DOHH2 (cell line): ENCODE data around the gene MYL12A.

Experiments used
- CTCF ChIP-seq: fragments of 200-600 bp; sonication (generic); IDR thresholded peaks from one replicate; pipeline ENCODE4 v1.5.1; 2014; ENCODE audit warnings: antibody characterized with exemption, mild to moderate bottlenecking, low read depth, low read length; ENCODE audit not compliant: poor library complexity, severe bottlenecking
- EZH2phosphoT487 ChIP-seq: fragments of 200-600 bp; sonication (generic); IDR thresholded peaks from 2 replicates; pipeline ENCODE4 v1.6.1; 2017; ENCODE audit warnings: borderline replicate concordance, mild to moderate bottlenecking, antibody characterized with exemption, low read length, moderate library complexity, mixed read lengths

- TF ChIP-seq CTCF: no peak
- TF ChIP-seq EZH2phosphoT487: no peak
Observed at GRCh38 chr18:3218819-3219218, 28.8 kb upstream of the MYL12A start.
